GM15510 (cell line): Measurements from ENCODE around the gene MITF.

Experiments used
- POLR2A ChIP-seq: IDR thresholded peaks from 3 replicates; pipeline ENCODE4 v1.6.1; 2011; ENCODE audit warnings: borderline replicate concordance; ENCODE audit not compliant: insufficient read length; ENCODE audit errors: extremely low read depth

Gene MITF

DNA sequence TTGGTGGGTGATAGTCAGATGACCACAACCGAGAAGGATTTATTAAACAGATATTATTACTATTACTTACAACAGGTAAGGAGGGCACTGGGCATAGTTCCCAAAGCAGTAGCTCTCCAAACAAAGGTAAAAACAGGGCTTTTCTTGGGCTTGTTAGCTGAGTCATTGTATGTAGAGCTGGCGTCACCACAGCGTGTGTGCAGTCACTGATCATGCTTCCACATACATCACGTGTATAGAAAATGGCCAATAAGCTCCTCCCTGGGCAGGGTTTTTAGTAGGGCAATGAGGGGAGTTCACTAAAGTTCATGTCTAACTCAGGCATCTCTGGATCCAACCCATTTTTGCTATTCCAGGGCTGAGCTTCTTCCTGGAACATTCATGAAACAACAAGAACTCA lies 254.5 kb downstream of the MITF start:
- TF ChIP-seq POLR2A = no peak

DNA sequence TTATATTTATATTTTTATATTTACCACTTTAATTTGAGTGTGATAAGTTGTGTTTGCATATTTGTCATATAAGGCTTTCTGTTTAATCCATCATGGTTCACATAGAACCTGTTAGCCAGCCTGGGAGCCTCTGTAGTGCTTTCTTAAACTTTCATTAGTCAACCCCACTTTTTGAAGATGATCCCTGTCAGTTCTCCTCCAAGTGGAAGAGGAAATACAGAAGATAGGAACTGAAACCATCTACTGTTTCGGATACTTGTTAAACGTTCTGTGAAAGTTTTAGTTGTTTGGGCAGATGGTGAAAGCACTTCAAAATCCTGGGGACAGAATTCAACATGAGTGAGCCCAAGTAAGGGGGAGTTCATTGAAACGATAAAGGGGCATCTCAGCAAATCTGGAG lies 255.7 kb downstream of the MITF start:
- TF ChIP-seq POLR2A = no peak

DNA sequence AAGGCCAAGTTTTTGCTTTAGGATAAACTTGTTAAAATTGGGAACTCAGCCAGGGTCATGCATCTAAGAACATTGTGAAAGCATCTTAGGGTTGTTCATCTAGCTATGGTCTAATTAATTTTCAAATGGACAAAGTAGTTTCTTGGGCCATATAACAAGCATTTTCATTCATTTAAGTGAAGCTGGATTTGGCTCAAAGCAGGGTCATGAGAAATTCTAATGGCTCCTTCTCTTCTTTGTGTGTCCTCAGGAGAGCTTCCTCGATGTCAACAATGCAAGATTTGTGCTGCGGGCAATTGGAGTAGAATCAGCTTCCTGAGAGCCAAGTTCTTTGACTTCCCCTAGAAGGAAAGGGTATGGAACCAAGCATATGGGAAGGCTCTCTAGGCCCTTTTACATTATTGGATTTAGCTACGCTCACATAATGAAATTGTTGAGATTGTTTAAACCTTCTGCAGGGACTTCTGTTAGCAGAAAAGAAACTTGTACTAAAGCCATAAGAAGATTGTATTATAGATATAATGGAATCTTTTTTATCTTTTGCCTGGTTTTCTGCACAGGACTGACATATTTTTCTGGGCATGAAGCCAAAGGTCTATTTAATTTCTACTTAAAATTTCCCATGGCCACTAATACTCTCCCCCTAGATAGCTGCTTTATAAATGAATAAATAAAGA lies 258.5 kb downstream of the MITF start:
- TF ChIP-seq POLR2A = no peak

DNA sequence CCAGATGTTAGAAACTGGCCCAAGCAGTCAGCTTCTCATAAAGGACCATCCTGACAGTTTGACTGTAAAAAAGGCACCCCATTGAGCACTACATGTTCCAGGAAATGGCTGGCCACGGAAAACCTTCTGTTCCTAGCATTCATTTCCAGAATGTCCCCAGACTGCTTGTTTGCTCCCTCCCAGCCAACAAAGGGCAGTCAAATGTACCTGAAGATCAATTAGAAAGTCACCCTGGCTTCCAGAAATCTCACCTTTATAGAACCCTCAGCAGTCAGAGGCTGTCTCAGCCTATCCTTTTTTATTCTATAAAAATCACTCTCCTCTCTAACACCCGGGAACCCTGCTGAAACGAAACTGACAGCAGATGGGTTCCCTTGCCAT lies 259.5 kb downstream of the MITF start:
- TF ChIP-seq POLR2A = no peak

DNA sequence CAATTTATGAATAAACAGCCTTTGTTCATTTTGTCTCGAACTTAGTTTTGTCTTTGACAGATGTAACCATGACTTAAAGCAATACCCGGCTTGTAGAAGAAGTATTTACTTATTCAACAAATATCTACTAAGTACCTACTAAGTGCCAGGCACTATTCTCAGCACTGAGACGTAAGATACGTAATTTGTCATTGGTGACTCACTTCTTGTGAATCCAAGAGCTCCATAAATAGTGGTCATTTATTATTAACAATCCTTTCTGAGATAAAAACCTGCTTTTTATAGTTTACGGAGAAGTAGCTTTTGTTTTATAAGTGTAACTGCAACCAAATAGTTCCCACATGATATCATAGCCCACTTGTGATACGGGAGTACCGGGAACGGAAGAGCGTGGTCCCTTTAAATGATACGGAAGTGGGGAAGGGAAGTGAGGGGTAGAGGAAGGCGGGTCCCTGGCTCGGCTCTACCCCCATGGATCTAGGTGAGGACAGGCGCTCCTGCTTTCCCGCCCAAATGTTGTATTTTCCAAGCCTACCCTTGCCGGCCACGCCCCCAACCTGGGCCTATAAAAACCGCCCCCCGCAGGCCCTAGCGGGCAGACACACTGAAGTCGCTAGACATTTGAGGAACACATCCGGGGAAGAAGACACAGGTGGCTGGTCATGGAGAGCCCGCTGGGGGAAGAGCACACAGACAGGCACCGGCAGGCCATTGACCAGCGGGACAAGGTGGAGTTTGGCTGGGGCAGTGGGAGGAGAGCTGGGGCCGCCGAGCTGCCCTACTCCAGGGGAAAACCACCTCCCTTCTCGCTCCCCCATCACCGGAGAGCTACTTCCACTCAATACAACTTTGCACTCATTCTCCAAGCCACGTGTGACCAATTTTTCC lies 260.1 kb downstream of the MITF start, which contains the start of gene SAMMSON:
SAMMSON (plus strand) TSS at position 594 of the 888 bp plus-strand sequence.
- no peak for TF ChIP-seq POLR2A

DNA sequence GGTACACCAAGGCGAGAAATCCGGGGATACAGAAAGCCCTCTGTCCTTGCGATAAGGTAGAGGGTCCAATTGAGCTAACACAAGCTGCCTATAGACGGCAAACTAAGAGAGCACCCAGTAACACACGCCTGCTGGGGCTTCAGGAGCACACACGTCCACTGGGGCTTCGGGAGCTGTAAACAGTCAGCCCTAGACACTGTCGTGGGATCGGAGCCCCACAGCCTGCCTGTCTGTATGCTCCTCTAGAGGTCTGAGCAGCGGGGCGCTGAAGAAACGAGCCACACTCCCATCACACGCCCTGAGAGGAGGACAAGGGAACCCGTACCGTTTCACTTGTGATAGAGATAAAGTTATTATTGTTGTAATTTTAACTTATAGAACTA lies 260.8 kb downstream of the MITF start:
- no peak for TF ChIP-seq POLR2A

DNA sequence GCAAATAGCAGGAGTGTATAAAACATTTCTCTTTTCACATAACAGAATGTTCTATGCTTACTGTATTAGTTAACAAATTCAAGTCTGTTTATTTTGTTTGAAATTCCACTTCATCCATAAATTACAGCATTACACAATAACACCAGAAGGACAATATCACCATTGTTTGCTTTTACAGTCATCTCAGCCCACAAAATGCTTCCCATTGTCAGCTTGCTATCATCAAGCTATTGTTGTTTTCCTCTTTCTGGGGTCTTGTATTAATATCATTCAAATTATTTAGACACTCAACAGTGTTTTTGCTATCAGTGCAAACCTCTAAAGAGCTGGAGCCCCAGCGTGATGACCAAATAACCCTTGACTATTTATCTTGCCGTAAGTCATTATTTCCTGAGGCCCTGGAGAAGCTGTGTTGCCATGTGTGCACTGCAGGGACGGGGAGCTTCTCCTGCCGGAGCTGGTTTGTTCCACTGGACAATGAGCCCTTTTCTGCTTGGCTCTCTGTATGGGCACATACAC lies 261.4 kb downstream of the MITF start:
- no peak for TF ChIP-seq POLR2A

DNA sequence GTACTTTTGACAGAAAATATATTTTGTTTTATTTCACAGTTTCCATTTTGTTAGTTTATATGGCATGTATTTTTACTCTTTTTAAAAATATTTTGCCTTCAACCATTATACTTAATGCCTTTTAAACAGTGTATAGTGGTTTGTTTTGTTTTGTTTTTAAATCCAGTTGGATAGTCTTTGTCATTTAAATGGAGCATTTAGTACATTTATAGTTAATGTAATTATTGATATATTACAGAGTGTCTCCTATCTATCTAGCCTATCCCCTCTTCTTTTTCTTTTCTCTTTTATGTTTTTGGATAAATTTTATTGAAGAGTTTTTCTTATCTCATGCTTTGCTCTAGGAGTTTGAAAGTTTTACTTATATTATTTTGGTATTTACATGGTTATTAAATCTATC lies 263.9 kb downstream of the MITF start:
- no peak for TF ChIP-seq POLR2A

DNA sequence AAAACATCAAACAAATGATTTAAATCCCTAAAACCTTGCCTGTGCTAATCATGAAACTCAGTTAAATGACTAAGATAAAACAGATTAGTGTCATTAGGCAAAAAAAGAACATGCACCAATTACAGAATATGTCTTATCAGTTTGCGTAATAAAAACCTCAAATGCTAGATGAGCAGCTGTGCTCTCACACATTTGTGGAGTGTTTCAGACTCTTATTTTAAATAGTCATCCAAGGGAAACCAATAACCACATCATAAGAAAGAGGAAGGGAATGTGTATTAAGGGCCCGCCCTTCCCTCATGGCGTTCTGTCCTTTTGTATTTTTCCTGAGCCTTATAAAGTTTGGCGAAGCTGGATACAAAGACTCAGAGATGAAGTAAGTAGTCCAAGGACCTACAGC lies 266.8 kb downstream of the MITF start:
- no peak for TF ChIP-seq POLR2A

DNA sequence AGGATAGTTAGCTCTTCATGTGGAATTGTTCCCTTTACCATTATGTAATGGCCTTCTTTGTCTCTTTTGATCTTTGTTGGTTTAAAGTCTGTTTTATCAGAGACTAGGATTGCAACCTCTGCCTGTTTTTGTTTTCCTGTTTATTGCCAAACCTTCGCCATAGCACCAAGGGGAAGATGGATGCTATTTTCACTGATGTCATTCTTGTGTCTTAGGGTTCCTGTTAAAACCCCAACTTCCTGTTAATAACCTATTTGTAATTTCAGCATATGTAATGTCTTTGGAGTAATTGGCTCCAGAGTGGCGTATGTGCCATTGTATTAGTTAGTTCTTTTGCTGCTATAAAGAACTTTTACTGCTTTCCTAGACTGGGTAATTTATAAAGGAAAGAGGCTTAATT lies 271.1 kb downstream of the MITF start:
- TF ChIP-seq POLR2A = no peak

DNA sequence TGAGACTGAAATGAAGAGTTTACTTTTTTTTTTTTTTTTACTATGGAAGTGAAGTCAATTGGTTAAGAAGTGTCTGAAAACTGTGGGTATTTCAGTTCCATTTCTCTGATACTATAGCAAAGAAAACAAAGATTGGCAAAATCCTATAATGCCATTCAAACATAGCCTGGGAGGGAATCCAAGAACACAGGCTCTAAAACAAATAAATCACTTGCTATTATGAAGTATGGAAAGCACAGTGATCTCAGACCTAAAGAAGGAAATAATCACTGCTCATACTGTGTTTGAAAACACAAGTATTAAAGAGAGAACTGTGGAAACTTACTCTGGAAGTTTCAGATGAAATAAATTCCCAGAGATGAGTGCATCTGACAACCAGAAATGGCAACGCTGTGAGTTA lies 272.3 kb downstream of the MITF start:
- no peak for TF ChIP-seq POLR2A
